HG02571 (cell line): ENCODE data around the gene SPATC1L.
"Not testable (repeated sequence)": the region's sequence is repeated elsewhere in the genome, so short reads cannot be mapped to it uniquely, and the experiment has no call there.

Experiments
- ATAC-seq: cut with Tn5 transposase; IDR thresholded peaks from one replicate; pipeline ENCODE4 v1.9.1; 2021; ENCODE audit warnings: mild to moderate bottlenecking, moderate library complexity; ENCODE audit not compliant: unreplicated experiment

Gene SPATC1L

DNA sequence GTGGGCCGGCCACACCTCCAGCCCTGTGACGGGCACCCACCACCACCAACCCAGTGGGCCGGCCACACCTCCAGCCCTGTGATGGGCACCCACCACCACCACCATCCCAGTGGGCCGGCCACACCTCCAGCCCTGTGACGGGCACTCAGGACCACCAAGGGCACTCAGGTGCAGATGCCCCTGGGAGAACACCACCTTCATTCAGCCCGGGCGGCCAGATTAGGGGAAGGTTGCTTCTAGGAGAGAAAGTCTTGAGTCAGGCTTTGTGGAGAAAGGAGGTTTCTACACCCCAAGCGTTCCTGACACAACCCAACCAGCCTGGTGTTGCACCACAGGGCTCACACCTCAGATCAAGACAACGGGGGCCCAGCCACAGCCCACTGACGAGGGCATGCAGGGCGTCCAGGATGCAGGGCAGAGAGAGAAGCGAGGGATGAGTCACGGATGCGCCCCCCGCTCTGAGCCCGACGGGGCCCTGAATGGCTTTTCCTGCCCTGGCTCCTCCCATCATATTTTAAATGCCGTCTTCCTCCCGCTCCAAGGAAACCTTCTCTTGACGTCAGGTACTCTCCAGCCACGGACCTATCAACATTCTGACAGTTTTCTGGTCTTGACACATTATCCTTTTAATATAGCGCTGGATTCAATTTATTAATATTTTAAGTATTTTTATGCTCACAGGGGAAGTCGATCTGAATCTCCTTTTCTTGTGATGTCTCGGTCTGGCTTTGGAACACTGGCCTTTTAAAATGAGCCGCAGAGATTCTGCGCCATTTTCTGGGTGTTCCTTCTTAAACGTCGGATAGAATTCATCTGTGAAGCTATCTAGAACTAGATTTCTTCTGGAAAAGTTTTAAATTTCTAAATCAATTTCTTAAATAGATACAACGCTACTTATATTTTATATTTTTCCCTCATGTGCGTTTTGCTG lies 631 bp upstream of the SPATC1L start:
- ATAC-seq: no peak

DNA sequence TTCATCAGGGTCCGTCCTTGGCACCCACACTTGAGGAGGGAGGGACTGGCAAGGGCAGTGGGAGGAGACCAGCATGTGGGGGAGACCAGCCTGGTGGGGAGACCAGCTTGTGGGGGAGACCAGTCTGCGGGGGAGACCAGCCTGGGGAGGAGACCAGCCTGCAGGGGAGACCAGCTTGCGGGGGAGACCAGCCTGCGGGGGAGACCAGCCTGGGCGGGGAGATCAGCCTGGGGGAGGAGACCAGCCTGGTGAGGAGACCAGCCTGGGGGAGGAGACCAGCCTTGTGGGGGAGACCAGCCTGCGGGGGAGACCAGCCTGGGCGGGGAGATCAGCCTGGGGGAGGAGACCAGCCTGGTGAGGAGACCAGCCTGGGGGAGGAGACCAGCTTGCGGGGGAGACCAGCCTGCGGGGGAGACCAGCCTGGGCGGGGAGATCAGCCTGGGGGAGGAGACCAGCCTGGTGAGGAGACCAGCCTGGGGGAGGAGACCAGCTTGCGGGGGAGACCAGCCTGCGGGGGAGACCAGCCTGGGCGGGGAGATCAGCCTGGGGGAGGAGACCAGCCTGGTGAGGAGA lies 836 bp downstream of the SPATC1L start:
- ATAC-seq: not testable (repeated sequence)

DNA sequence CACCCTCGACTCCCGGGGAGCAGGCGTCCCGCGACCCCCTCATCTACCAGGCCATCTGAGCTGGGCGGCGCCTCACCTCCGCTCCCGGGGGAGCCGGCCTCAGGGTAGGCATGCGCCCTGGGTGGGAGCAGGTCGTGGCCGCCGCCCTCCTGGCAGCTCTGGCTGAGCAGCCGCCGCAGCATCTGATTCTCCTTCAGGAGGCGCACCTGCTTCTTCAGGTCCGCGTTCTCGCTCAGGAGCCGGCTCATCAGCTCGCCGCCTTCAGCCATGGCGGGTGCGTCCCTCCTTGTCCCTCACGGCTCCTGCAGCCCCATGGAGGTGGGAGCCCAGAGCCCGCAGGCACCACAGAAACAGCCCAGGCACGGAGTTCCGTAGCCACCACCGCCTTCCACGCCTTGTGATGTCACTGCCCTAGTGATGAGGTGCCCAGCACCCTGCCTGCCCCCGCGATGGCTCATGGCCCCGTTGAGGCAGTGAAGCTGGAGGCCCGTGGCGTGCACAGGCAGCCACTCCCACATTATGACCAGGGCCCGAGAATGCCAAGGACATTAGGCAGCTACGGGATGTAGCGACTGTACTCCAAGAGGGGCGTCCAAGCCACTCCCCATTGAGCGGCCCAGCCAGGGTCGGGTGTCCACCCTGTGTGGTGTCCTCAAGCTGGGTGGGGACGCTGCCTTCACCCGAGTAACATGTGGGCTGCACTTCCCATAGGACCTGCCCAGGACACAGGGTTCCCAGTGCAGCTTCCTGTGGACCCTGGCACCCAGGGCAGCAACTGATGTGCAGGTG lies 1.5 kb downstream of the SPATC1L start:
- no peak for ATAC-seq

DNA sequence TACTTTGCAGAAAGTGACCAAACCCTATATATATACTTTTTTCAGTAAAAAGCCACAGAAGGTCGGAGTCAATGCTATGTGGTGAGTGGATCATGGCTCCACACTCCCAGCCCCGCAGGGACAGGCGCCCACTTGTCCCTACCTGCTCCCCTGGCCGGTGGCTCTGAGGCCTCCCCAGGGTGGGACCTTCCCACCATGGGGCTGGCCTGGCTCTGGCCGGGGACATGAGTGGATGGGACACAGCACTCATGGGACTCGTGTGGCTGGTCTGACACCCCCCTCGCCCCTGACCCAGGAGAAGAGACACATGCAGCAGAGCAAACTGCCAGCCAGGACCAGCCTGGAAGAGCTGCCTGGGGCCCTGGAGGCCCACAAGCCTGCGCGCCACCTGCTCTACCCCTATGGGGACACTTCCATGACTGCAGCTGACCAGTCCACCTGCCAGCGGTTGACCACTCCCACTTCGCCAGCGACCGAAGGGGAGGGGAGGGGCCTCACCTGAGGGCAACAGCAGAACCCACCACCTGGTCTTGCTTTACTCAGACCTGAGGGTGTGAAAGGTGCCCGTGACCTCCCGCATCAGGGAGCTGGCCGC lies 2.2 kb downstream of the SPATC1L start:
- ATAC-seq: no peak

DNA sequence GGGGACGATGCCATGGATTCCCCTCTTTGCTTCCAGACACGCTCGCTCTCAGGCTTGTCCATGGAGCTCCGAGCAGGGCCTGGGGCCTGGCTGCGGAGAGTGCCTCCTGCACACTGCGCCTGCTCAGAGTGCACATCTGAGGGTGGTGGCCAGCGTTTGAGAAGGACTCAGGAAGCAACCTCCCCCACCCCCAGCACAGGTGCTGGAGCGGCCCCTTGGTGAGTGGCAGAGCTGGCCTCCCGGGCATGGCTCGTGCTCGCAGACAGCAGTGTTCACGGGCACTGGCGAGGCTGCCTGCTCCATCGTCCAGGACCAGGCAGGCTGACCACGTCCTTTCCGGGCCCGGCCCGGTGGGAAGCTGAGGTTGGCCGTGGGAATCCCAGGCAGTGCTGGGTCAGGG lies 2.8 kb downstream of the SPATC1L start:
- no peak for ATAC-seq

DNA sequence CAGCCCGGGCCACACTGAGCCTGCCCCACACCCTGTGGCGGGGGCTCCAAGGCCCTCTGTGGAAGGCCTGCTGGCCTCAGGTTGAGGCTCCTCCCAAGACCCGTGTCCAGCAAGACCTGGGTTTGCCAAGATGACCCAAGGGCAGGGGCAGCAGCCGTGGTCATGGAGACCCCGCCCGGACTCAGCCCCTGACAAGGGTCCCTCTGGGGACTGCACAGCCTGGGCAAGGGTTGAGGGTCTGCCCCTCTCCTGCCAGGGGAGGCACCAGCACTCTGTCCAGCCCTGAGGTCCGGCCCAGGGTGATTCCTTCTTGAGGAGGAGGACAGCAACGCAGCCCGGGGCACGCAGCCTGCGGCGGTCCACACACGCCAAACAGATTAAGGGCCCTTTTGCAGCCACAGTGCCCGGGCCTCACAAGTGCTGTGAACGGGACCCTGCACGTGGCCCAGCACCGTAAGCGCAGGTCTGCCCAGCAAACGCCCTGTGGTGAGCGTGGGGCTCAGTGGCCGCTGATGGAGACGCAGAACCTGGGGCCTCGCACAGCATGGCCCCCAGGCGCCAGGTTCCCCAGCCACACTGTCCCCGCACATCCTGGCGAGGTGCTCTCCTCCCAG lies 3.4 kb downstream of the SPATC1L start:
- ATAC-seq: no peak

DNA sequence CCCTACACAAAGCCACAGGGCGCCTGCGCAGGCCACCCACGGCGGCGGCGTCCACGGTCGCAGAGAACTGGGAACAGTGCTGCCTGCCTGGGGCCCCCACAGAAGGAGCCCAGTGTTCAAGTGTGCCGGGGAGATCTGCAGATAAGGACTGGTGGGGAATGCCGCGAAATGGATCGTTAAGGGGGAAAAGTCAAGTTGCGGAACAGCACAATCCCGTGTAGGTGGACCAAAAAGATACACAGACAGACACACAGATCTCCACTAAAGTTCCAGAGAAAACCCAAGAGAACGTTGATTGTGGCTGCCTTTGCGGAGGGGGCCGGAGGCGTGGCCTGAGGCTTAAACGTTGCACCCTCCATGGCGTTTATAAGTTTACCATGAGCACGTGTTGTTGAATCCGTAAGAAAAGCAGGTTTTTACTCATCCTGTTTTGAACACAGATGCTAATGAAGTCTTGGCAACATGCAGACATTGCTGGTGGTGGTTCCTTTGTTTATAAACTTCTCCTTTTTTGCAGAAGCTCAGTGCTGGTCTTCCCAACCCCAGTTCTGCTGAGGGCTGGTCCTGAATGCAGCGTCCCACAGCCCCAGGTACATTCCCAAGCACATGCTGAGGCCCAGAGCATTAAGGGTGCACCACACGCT lies 4.1 kb downstream of the SPATC1L start:
- ATAC-seq: no peak

DNA sequence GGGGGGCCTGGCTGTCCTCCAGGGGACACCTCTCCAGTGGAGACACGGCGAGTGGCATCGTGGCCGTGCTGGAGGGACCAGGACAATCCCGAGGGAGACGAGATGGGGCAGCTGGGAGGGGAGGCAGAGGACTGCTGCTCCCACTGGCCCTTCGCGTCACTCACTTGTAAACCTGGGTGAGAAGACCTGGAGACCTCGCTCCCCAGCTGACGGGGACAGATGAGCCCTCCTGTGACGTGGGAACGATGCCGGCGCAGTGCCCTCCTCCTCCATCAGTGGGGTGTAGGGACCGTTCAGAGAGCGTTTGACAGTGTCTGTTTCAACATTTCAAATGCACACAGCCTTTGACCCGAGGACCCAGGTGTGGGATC lies 4.6 kb downstream of the SPATC1L start:
- ATAC-seq: no peak

DNA sequence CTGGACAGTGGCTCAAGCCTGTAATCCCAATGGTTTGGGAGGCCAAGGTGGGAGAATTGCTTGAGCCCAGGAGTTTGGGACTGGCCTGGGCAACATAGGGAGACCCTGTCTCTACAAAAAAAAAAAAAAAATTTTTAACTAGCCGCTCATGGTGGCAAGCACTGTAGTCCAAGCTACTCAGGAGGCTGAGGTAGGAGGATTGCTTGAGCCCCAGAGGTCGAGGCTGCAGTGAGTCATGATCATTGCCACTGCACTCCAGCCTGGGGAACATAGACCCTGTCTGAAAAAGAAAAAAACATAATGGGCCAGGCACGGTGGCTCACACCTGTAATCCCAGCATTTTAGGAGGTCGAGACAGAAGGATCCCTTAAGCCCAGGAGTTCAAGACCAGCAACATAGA lies 5.3 kb downstream of the SPATC1L start:
- ATAC-seq: no peak

DNA sequence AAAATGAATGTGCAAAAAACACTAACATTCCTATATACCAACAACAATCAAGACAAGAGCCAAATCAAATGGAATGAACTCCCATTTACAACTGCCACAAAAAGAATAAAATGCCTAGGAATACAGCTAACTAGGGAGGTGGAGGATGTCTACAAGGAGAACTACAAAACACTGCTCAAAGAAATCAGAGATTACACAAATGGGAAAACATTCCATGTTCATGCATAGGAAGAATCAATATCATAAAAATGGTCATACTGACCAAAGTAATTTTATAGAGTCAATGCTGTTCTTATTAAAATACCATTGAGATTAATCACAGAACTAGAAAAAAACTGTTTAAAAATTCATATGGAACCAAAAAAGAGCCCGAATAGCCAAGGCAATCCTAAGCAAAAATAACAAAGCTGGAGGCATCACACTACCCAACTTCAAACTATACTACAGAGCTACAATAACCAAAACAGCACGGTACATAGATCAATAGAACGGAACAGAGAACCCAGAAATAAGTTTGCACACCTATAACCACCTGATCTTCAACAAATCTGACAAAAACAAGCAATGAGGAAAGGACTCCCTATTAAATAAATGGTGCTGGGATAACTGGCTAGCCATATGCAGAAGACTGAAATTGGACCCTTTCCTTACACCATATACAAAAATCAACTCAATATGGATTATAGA lies 7.7 kb downstream of the SPATC1L start:
- ATAC-seq: not testable (repeated sequence)

DNA sequence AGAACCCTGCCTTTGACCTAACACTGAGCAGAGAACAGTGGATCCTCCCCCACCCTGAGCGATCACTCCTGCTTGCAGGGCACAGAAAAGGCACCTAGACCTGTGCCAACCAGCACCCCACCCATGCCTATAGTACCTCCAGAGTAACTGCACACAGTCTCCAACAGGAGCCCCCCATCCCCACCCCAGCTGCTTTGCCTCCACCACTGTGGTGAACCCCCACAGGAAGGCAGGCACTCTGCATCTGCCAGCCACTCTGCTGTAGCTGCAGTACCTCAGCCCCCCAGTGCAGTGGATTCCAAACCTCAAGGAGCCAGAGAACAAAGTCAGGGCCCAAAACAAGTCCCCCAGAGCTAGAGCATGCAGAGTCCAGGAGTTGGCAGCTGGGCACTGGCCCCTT lies 10.7 kb downstream of the SPATC1L start:
- ATAC-seq: no peak

DNA sequence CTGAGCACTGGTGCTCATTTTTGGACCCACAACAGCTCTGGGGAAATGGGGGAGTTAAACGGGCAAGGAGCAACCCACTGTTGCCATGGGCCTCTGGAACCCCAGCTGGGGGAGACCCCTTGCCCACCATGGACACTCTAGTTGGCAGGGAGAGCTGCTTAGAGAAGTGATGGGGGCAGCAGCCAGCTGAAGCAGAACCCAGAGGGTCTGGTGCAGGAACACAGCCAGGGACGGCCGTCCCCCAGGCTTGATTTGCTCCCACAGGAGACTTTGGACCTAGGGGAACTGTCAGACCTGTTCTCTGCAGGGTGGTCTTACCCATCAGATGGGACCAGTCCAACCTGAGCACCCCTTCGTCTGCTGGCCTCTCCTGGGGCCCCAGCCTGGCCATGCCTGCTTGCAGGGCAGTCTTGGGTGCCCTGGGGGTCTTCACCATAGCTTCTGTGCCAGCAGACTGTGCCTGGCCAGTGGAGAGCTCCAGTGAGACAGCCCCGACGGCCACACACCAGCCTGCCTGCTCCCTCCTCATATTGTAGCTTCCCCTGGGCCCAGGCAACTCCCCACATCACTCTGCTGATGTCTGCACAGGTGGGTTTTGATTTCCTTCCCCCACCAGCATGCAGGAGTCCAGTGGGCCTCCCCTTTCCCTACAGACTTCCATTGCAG lies 11.3 kb downstream of the SPATC1L start:
- ATAC-seq: no peak

DNA sequence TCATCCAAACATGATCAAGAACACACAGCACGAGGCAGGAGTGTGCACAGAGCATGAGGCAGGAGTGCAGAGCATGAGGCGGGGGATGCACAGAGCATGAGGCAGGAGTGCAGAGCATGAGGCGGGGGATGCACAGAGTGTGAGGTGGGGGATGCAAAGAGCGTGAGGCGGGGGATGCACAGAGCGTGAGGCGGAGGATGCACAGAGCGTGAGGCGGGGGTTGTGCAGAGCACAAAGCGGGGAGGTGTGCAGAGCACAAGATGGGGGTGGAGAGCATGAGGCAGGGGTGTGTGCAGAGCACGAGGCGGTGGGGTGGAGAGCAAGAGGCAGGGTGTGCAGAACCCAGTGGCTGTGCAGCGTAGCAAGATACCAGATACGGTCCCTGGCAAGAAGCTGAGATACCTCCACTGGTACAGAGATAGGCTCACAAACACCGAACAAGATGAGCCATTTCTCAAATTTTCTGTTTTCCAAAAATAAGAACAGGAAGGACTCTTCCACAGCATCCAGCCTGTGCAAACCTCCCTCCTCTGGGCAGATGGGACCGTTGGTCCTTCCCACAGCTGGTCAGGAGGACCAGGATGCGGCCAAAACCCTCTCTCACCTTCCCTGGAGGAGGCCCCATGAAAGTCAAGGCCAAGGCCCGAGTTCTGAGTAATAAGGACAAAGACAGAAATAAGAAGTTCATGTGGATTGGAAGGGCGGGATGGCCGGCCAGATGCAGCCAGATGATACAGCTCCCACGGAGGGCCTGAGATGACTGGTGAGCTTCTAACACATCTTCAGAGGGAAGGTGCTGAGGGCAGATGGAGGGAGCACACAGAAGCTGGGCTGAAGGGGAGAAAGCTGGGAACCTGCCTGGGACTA lies 12.0 kb downstream of the SPATC1L start:
- ATAC-seq: no peak

DNA sequence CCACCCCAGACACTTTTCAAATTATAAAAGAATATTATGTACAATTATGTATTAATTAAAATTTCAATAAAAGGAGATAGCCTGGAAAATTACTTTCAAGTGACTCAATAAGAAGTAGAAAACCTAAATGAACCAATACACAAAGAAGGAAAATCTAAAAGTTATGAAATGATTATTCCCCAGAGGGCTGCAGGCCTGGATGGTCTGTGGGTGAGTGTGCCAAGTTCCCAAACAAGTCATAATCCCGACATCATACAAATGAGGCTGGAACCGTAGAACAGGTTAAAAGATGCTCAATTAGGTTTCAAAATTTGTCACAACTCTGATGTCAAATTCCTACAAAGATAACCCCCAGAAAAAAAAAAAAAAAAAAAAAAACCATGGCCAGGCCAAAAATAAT lies 12.7 kb downstream of the SPATC1L start:
- no peak for ATAC-seq

DNA sequence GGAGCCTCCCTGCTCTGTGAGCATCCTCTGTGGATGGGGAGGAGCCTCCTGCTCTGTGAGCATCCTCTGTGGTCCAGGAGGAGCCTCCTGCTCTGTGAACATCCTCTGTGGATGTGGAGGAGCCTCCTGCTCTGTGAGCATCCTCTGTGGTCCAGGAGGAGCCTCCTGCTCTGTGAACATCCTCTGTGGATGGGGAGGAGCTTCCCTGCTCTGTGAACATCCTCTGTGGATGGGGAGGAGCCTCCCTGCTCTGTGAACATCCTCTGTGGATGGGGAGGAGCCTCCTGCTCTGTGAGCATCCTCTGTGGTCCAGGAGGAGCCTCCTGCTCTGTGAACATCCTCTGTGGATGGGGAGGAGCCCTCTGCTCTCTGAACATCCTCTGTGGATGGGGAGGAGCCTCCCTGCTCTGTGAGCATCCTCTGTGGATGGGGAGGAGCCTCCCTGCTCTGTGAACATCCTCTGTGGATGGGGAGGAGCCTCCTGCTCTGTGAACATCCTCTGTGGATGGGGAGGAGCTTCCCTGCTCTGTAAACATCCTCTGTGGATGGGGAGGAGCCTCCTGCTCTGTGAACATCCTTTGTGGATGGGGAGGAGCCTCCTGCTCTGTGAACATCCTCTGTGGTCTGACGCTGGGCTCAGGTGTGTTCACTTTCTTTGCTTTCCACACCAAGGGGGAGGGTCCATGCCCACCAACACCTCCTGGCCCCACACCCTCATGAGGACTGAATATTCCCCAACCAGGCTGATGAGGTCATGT lies 13.6 kb downstream of the SPATC1L start:
- ATAC-seq: not testable (repeated sequence)

DNA sequence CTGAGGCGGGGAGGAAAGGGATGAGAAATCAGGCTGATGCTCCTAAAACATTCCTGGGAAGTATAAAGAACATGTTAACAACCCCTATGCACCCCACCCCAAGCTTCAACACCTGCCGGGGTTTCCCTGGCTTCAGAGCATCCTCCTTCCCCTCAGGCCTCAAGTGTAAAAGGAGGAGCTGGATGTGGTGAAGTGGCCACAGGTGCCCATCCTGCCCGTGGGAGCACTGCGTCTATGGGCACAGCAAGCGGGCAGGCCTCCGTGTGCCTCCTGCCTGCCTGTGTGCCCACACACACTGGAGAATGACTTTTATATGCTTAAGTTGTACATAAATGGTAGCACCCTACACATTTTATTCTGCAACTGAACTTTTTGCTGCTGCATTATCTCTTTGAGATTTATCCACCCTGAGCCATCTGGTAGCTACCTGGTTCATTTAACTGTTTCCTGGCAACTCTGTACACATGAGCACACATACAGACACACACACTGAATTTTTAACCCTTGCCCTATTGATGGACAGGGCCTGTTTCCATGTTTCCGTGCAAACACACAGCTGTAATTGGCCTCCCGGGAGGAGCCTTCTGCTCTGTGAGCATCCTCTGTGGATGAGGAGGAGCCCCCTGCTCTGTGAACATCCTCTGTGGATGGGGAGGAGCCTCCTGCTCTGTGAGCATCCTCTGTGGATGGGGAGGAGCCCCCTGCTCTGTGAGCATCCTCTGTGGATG lies 15.4 kb downstream of the SPATC1L start:
- ATAC-seq: no peak

DNA sequence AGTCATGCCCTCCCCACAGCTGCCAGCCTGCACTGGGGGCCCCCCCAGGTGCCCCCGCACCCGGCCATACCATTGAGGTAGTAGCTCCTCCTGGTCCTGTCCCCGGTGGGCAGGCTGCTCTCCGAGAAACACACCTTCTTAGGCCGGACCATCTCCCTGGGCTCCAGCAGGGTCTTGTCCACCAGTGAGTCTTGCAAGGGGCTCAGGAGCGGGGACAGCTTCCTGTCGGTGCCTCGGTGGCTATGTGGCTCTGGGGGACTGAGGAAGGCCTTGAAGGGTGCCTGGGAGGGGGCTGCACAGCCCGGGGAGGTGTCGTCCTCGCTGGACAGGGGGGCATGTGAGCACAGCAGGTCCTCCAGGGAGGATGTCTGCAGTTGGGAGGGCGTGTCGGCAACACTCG lies 16.0 kb downstream of the SPATC1L start:
- ATAC-seq: no peak
